K562 treated with DMSO at 1 percent for 24 hours (cell line): ENCODE measurements around the gene PLK5. TPM values are rescaled to one million over a fixed set of nuclear protein-coding genes. Genes with fewer than 3 reads are reported as not detected.

Source experiments
- total RNA-seq: library from RNA; unstranded; fragments of 300-600 nt; gene quantifications from 2 replicates; pipeline ENCODE4 v1.2.3, GENCODE V29; 2022; ENCODE audit warnings: low read depth; ENCODE audit not compliant: insufficient read depth

The PLK5 gene, protein sequence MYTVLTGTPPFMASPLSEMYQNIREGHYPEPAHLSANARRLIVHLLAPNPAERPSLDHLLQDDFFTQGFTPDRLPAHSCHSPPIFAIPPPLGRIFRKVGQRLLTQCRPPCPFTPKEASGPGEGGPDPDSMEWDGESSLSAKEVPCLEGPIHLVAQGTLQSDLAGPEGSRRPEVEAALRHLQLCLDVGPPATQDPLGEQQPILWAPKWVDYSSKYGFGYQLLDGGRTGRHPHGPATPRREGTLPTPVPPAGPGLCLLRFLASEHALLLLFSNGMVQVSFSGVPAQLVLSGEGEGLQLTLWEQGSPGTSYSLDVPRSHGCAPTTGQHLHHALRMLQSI
- not detected in 2 replicates for total RNA-seq

DNA sequence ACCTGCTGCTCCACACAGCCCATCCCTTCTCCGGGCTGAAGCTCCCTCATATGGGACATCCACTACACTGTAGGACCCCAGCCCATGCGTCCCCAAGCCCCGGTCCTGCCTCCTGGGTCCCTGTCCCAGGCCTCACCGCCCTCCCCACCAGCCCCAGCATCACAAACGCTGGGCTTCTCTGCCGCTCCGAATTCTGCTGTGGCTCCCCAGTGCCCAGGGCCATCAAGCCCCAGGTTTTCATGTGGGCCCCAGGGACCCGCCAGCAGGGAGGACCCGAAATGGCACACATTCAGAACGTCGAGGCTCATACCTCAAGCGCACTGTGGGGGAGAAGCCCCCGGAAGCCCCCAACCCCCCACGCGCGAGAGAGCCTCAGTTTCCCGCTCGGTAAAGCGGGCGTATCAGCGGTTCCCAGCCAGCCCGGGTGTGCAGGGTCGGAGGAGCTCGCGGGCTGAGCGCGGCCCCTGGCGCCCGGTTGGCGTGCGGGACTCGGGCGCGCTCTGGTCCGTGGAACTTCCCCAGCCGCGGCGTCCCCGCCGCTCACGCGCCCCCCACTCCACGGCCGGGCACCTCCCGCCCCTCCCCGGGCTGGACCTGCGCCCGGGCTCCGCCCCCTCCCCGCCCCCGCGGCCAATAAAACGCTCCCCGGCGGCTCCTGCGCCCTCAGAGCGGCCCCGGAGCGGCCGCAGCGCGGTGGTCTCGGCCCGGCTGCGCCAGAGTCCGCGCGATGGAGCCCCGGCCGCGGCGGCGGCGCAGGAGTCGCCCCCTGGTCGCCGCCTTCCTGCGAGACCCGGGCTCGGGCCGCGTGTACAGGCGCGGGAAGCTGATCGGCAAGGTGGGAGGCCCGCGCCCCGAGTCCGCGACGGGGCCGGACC lies at the start of gene PLK5:
TSS of gene PLK5 (plus strand) at position 666 of the 875 bp plus-strand sequence. CDS start 2,920 bp downstream, outside the sequence.

DNA sequence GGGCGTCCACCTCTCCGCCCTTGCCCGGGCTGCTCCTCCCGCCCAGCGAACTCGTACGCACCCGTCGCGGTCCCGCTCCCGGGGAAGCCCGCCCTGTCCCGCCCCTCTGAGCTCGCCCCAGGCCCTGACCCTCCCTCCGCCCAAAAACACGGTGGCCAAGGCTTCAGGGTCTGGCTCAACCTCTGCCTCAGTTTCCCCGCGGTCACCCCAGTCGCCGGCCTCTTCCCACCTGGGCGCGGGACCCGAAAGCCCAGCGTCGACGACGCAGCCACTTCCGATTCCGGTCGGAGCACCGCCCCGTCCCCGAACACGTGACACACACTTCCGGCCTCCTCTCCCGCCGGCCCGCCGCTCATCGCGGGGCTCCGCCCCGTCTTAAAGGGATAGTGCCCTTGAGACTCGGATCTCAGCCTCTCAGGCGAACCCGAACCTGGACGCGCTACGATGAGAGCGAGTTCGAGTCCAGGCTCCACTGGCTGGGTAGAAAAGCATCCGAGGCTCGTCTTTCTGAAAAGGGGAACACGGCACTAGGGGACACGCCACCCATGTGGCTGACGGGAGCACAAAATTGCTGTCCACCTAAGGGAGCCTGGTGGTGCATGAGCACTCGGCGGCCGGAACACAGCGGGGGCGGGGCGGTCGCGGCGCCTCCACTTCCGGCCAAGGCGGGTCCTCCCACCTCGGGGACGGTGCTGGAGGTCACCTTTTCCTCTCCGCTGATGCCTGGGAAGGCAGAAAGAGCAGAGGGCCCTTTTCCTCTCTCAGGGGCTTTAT lies 44.8 kb upstream of the PLK5 start, which contains the start of gene C19orf25:
TSS of gene C19orf25 (minus strand) at position 282 of the 774 bp plus-strand sequence. CDS start 312 bp downstream, outside the sequence.

DNA sequence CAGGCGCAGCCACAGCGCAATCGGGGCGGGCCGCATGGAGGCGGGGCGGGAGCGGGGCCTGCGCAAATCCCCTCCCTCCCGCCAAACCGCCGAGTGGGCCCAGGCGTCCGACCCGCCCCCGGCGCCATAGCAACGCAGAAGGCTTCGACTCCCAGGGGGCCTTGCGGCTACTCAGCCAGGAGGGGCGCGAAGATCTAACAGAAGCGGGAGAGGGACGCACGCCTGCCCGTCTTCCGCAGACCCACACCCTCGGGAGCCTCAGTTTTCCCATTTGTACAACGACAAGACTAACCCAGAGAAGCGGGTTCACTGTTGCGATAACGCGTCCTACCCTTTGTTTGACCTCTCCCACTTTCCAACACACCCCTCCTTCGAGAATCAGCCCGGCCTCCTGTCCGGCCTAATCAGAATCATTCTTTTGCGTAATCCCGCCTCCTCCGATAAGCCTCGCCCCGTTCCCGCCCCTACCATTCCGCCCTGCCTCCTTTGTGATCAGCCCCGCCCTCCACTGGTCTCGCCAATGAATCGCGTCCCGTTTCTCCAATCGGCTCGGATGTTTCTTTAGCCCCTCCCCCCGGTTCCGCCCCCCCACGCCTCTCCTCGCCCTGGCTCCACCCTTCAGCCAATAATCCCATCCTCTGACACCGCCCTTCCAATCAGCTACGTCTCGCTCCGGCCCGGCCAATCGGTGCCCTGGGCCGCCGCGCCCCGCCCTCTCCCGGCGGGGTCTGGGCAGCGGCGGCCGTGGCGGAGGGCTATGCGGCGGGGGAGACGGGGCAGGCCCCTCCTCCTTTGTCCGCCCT lies 33.4 kb upstream of the PLK5 start, which contains the start of gene PCSK4:
TSS of gene PCSK4 (minus strand) at position 40 of the 803 bp plus-strand sequence. CDS start at position 36, 4 bp downstream.

DNA sequence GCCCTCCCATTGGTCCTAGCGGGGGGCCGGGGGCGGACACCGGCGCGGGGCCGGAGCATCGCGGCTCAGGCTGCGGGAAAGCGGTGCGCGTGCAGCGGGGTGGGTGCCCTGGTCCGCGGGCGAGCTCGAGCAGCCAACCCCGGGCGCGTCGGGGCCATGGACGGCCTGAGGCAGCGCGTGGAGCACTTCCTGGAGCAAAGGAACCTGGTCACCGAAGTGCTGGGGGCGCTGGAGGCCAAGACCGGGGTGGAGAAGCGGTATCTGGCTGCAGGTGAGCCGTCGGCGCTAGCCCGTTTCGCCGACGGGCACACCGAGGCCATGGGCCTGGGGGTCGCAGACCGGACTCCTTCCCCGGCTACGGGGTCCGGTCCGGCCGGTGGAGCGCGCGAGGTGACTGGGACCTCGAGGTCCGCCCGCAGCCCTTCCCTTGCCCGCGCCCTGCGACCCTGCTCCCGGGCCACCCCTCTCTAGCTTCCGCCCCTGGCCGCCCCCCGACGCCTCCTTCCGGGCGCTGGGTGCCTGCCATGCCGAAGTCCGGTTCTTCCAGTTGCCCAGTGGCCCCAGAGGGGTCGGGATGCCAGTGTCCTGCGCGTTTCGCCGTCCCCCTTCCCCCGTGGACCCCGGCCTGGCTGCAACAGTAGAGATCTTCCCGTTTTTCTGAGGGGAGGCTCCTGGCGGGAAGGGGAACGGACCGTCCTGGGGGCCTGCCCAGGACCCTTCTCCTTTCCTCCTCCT lies 32.6 kb upstream of the PLK5 start, which contains the start of gene REEP6:
TSS of gene REEP6 (plus strand) at position 68 of the 735 bp plus-strand sequence. CDS start at position 157, 89 bp downstream.

DNA sequence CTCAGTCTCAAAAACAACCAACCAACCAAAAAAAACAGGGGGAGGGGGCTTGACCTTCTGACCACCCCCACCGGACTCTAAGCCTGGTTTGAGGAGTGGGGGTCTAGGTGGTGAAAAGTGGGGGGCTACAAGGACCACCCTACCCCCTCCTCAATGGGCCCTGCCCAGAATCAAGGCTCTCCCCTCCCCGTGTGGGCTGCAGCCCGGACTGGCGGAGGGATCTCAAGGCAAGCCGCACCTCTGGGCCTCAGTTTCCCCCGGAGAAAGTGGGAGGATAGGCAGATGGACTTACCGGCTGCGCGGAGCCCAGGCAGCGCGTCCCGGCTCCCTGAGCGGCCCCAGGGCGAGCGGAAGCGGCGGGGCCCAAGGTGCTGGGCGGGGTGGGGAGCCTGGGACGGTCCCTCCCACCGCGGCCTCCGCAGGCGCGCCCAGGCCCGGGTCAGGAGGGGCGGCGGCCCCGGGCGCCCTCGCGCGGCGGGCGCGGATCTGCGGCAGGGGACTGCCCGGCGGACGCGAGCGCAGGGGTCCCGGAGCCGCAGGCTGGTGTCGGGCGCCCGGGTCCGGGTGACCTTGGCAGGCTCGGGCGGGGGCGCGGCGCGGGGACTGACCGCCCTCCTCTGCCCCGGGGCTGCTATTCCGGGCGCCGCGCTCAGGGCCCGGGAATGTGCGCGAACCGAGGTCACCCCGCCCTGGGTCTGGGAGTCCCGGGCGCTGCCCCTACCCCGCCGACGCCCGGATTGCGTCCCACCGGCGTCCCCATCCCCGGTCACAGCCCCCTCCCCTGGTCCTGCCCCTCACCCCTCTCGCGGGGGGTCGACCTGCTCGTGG lies 11.0 kb upstream of the PLK5 start, which contains the start of gene ADAMTSL5:
TSS of gene ADAMTSL5 (minus strand) at position 349 of the 828 bp plus-strand sequence. CDS start 2,076 bp downstream, outside the sequence.

DNA sequence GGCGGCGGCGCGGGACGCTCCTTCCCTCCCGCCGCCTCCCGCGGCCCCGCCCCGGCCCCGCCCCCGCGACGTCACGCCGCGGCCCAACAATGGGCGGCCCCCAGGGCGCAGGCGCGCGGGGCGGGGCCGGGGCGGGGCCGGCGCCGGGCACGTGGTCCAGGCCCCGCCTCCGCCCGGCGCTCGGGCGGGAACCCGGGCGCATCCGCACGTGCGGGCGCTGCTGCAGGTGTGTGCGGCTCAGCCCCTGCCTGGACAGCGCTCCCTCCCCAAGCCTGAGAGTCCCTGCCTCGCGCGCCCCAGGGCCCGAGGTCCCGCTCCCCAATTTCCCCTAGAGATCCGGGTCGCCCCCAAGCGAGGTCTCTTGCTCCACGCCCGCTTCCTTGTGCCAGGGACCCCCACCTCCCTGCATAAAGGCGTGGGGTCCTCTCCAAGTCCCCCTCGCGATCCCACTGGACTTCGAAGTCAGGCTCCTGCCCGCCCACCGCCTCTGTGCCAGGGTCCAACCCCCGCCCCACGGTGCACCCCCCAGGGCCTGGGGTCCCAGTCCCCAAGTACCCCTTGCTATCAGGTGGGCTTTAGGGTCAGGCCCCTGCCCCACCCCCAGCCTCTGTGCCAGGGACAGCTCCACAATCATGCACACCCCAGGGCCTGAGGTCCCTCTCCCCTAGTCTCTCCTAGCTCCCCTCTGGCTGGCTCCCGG lies 44.6 kb downstream of the PLK5 start, which contains the start of gene MEX3D:
TSS of gene MEX3D (minus strand) at position 6 of the 700 bp plus-strand sequence. CDS start 267 bp downstream, outside the sequence.

Other genes starting within 250 kb of the PLK5 start
- gene FAM174C, start 248.5 kb upstream of the PLK5 start, total RNA-seq = 76.4 and 82.4 TPM in 2 replicates
- gene EFNA2, start 238.2 kb upstream of the PLK5 start, total RNA-seq = not detected in 2 replicates
- gene NDUFS7, start 140.2 kb upstream of the PLK5 start, total RNA-seq = 455 and 509 TPM in 2 replicates
- gene GAMT, start 122.5 kb upstream of the PLK5 start, total RNA-seq = 65.8 and 79.9 TPM in 2 replicates
- gene DAZAP1, start 116.5 kb upstream of the PLK5 start, total RNA-seq = 118 and 124 TPM in 2 replicates
- 5,734 and 6,329 TPM in 2 replicates for gene RPS15, start 85.7 kb upstream of the PLK5 start, total RNA-seq
- gene APC2, start 74.0 kb upstream of the PLK5 start, total RNA-seq = 0.60 and 1.2 TPM in 2 replicates
- 50.2 and 55.2 TPM in 2 replicates for gene C19orf25, start 44.9 kb upstream of the PLK5 start, total RNA-seq
- gene PCSK4, start 33.7 kb upstream of the PLK5 start, total RNA-seq = 4.4 and 5.7 TPM in 2 replicates
- 69.9 and 72.3 TPM in 2 replicates for gene REEP6, start 32.9 kb upstream of the PLK5 start, total RNA-seq
- 12.2 and 13.3 TPM in 2 replicates for gene ADAMTSL5, start 11.1 kb upstream of the PLK5 start, total RNA-seq
- gene MEX3D, start 44.2 kb downstream of the PLK5 start, total RNA-seq = 32.4 and 43.7 TPM in 2 replicates
- 157 and 180 TPM in 2 replicates for gene MBD3, start 68.8 kb downstream of the PLK5 start, total RNA-seq
- 73.8 and 75.3 TPM in 2 replicates for gene UQCR11, start 81.4 kb downstream of the PLK5 start, total RNA-seq
- gene TCF3, start 128.5 kb downstream of the PLK5 start, total RNA-seq = 93.2 and 103 TPM in 2 replicates
- gene ONECUT3, start 229.4 kb downstream of the PLK5 start, total RNA-seq = not detected in 2 replicates